Measurements from ENCODE around the gene PAPSS2. TPM values are rescaled to one million over a fixed set of nuclear protein-coding genes. Genes with fewer than 3 reads are reported as not detected.
"Not testable (repeated sequence)": the region's sequence is repeated elsewhere in the genome, so short reads cannot be mapped to it uniquely, and the experiment has no call there.

Gene PAPSS2
- total RNA-seq, 1 donor from 2014 or later: 1.3 TPM

DNA sequence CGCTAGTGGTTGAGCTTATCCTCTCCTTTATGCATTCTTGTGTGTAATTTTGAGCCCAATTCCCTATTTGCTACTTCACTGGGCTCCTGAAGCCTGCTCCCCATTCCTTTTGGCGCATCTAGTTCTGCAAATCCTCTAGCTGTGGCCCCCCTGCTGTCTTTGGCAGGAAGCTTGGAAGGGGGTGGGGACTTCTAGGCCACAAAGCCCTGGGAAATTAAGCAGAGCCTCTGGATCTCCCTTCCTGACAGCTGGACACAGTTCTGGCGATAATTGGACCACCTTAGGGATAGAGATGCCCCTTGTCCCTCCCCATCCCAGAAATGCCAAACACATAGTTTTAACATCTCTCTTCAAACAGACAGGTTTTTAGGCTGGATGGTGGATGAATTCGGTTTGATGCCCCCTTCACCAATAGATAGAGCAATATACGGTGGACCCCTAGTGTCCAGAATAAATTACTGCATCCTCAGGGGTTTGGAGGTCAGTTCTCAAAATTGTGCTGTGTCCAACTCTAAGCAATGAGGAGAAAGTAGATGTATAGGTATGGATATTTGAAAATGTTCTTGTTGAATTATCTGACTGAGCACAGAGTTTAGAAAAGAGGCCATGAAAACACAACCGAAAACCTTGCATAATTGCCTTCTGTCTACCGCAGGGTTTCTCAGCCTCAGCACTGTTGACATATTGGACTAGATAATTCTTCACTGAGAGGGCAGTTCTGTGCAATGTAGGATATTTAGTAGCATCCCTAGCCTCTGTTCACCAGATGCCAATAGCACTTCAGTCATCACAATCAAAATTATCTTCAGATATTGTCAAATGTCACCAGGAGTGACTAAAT, 75.5 kb downstream of the PAPSS2 start:
- Mint-ChIP-seq H3K27ac (ENCODE audit: unreplicated experiment) (no peak overlapping the region), H3K36me3 (ENCODE audit: low read depth) (no peaks in the 10 kb centered on the region), H3K27me3 (ENCODE audit: low read depth) (no peaks in the 10 kb centered on the region), H3K4me1 (peaks cover 10% of the 10 kb centered on the region), H3K4me3 (no peak overlapping the region), H3K9me3 (no peaks in the 10 kb centered on the region)
- DNase-seq (ENCODE audit: low read depth, low spot score): peak; percentile 6
- TF ChIP-seq, protein P1, sequence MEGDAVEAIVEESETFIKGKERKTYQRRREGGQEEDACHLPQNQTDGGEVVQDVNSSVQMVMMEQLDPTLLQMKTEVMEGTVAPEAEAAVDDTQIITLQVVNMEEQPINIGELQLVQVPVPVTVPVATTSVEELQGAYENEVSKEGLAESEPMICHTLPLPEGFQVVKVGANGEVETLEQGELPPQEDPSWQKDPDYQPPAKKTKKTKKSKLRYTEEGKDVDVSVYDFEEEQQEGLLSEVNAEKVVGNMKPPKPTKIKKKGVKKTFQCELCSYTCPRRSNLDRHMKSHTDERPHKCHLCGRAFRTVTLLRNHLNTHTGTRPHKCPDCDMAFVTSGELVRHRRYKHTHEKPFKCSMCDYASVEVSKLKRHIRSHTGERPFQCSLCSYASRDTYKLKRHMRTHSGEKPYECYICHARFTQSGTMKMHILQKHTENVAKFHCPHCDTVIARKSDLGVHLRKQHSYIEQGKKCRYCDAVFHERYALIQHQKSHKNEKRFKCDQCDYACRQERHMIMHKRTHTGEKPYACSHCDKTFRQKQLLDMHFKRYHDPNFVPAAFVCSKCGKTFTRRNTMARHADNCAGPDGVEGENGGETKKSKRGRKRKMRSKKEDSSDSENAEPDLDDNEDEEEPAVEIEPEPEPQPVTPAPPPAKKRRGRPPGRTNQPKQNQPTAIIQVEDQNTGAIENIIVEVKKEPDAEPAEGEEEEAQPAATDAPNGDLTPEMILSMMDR (conservative IDR thresholded peaks at IDR 0.05): peak; percentile 84

DNA sequence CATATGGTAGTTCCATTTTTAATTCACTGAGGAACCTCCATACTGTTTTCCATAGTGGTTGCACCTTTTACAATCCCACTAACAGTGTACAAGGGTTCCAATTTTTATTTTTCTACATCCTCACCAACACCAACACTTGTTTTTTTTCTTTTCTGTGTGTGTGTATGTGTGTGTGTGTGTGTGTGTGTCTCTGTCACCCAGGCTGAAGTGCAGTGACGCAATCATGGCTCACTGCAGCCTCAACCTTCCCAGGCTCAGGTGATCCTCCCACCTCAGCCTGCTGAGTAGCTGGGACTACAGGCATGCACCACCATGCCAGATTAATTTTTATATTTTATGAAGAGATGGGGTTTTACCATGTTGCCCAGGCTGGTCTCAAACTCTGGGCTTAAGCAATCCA, 78.6 kb downstream of the PAPSS2 start:
- H3K4me3 Mint-ChIP-seq; H3K4me1 Mint-ChIP-seq; H3K36me3 Mint-ChIP-seq (ENCODE audit: low read depth); H3K27ac Mint-ChIP-seq (ENCODE audit: unreplicated experiment); DNase-seq (ENCODE audit: low read depth, low spot score); H3K27me3 Mint-ChIP-seq (ENCODE audit: low read depth); H3K9me3 Mint-ChIP-seq: not testable (repeated sequence)

DNA sequence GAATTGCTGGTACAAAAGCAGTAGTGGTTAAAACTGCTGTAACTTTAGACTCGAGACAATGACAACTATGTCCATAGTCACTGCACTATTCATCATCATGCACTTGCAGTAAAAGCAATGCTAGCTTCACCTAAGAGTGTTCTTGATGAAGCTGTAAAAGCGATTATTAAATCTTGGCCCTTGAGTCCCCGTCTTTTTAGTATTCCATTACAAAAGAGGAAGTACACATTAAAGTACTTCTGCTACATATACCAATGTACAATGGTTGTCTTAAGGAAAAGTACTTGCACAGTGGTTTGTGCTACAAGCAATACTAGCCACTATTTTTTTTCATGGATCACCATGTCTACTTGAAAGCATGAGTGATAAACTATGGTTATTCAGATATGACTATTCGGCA, 80.0 kb downstream of the PAPSS2 start:
- Mint-ChIP-seq H3K4me1 (peaks cover 8% of the 10 kb centered on the region), H3K27ac (ENCODE audit: unreplicated experiment) (no peak overlapping the region), H3K4me3 (no peak overlapping the region), H3K27me3 (ENCODE audit: low read depth) (no peaks in the 10 kb centered on the region), H3K36me3 (ENCODE audit: low read depth) (no peaks in the 10 kb centered on the region), H3K9me3 (no peaks in the 10 kb centered on the region)
- no peak for DNase-seq (ENCODE audit: low read depth, low spot score)
- TF ChIP-seq, protein P1 (conservative IDR thresholded peaks at IDR 0.05): no peak

DNA sequence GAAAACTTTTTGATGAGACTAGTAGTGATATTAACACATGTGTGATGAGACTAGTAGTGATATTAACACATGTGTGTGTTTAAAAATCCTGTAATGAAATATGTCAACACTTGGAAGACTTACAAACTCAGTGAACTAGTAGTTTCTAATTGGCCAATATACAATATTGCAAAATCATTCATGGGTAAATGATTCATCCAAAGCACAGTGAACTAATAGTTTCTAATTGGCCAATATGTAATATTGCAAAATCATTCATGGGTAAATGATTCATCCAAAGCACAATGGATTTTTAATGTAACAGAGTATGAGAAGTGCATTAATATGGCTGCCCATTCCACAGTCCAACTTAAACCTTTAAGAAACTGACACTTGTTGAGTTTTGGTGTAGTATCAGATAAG, 80.6 kb downstream of the PAPSS2 start:
- Mint-ChIP-seq H3K9me3 (no peaks in the 10 kb centered on the region), H3K27ac (ENCODE audit: unreplicated experiment) (no peak overlapping the region), H3K4me3 (no peak overlapping the region), H3K27me3 (ENCODE audit: low read depth) (no peaks in the 10 kb centered on the region), H3K36me3 (ENCODE audit: low read depth) (no peaks in the 10 kb centered on the region), H3K4me1 (peaks cover 2% of the 10 kb centered on the region)
- TF ChIP-seq, protein P1 (conservative IDR thresholded peaks at IDR 0.05): no peak
- no peak for DNase-seq (ENCODE audit: low read depth, low spot score)

GRCh38 chr10:87742992-87743610, 83.4 kb downstream of the PAPSS2 start:
- not testable (repeated sequence) for H3K27ac Mint-ChIP-seq (ENCODE audit: unreplicated experiment); H3K27me3 Mint-ChIP-seq (ENCODE audit: low read depth); H3K9me3 Mint-ChIP-seq; H3K36me3 Mint-ChIP-seq (ENCODE audit: low read depth); DNase-seq (ENCODE audit: low read depth, low spot score); H3K4me1 Mint-ChIP-seq; H3K4me3 Mint-ChIP-seq

DNA sequence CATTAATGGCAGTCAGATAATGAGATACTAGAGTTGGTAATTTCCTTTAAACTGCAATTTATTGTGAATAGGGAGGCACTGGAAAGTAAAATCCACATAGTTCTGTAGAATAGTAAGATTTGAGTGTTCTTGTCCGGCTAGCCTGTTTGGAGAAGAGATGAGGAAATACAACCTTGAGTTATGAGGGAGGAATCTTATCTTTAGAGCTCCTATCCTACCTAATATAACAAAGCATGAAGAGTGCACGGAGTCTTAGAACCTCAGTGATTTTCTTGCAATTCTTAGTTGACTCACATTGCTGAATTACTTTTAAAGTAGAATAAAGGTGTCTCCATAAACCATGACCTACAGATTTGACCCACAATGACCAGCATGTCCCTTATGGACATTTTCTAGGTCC, 84.9 kb downstream of the PAPSS2 start:
- no peaks in the 10 kb centered on the region for H3K4me1 Mint-ChIP-seq
- H3K4me3 Mint-ChIP-seq: no peak overlapping the region
- no peak for DNase-seq (ENCODE audit: low read depth, low spot score)
- no peaks in the 10 kb centered on the region for H3K27me3 Mint-ChIP-seq (ENCODE audit: low read depth)
- TF ChIP-seq, protein P1 (conservative IDR thresholded peaks at IDR 0.05): no peak
- no peaks in the 10 kb centered on the region for H3K36me3 Mint-ChIP-seq (ENCODE audit: low read depth)
- no peak overlapping the region for H3K27ac Mint-ChIP-seq (ENCODE audit: unreplicated experiment)
- peaks cover 3% of the 10 kb centered on the region for H3K9me3 Mint-ChIP-seq
